ENCODE data around the gene MAP1LC3A. TPM values are rescaled to one million over a fixed set of nuclear protein-coding genes. Genes with fewer than 3 reads are reported as not detected.

MAP1LC3A gene
- total RNA-seq, 1 donor from 2014 or later, result 27.2 TPM

DNA sequence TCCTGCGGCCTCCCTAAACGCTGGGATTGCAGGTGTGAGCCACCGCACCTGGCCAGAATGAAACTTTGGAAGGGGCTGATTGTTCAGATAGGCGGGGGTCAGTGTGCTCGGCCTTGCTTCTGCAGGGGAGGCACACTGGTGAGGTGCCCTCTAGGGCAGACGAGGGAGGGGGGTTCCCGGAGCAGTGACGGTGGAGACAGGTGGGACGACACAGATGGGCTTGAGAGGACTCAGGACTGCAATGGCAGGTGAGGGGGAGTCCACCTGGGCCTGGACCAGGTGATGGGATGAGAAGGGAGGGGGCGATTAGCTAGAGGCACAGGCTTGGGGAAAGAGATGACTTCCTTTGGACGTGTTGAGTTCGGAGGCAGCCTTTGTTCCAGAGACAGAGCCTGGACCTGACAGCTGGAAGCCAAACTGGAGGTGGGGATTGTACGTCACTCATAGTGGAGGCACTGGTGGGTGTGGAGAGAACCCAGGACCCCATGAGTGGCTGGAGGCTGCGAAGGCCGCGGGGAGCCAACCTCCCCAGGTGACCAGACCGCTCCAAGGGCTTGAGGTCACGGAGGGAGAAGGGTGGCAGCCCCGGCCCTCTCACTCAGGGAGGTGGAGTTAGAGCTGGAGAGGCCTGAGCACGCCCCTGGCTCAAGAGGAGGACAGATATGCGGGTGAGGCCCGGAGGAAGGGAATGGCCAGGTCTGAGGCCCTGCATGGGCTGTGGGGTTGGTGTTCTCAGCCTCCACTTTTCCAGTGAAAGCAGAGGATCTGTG lies 10.5 kb upstream of the MAP1LC3A start:
- DNase-seq (ENCODE audit: low spot score), result no peak

GRCh38 chr20:34549291-34549928 lies 9.1 kb upstream of the MAP1LC3A start:
- peak; percentile 66 for DNase-seq (ENCODE audit: low spot score)

DNA sequence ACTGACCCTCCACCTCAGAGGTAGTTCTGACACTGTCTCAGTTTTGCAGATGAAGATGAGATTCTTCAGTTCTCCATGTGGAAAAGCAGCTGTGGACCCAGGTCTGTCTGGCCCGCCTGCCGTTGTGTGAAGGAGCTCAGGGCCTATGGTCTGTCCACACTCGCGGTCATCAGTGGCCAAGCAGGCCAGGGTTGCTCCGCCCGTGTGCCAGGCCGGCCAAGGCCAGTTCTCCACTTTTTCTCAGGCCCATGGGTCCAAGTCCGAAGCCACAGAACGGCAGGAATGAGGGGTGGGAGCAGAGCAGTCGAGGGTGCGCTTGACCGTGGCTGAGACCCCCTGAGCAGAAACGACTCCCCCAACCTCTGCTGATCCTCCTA lies 8.6 kb upstream of the MAP1LC3A start:
- DNase-seq (ENCODE audit: low spot score), result no peak

DNA sequence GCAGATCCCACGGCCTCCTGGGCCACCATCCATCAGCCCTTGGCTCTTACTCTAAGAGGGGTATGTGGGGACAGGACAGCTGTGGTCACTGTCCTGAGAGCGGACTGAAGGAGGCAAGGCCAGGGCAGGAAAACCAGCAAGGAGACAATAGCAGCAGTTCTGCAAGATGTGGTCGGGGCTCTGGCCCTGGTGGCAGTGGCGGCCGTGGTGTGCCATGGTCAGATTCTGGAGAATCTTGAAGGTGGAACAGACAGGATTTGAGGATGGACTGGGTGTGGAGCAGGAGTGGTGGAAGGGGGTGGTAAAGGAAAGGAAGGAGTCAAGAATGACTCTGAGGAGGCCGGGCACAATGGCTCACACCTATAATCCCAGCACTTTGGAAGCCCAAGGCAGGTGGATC lies 5.9 kb upstream of the MAP1LC3A start:
- DNase-seq (ENCODE audit: low spot score), result no peak

GRCh38 chr20:34553366-34553867 lies 5.1 kb upstream of the MAP1LC3A start:
- no peak for DNase-seq (ENCODE audit: low spot score)

GRCh38 chr20:34557936-34558319 lies 590 bp upstream of the MAP1LC3A start:
- DNase-seq (ENCODE audit: low spot score), result no peak

GRCh38 chr20:34559311-34560140 lies 1.0 kb downstream of the MAP1LC3A start:
- no peak for DNase-seq (ENCODE audit: low spot score)

GRCh38 chr20:34560141-34560523 lies 1.6 kb downstream of the MAP1LC3A start:
- no peak for DNase-seq (ENCODE audit: low spot score)

- no peak for DNase-seq (ENCODE audit: low spot score)
These were observed 2.1 kb downstream of the MAP1LC3A start for GRCh38 chr20:34560614-34561013.

- DNase-seq (ENCODE audit: low spot score), result no peak
These were observed 3.1 kb downstream of the MAP1LC3A start for GRCh38 chr20:34561661-34562060.

DNA sequence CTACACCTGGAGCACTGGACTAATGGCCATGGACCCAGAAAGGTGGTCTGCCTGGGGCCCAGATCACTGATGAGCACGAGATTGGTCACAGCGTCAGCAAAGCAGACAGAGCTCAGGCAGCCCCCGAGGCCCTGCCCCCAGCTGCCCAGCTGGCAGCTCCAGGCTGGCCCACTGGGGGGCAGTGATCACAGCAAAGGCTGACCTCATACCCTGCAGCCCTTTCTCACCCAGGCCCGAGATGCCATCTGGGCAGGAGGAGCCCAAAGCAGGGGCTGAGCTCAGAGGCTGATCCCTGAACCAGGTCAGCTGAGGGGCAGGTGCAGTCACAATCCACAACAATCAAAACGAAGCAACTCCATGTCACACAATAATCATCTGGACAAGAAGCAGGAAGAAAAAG lies 4.1 kb downstream of the MAP1LC3A start:
- DNase-seq (ENCODE audit: low spot score), result no peak

- no peak for DNase-seq (ENCODE audit: low spot score)
These were observed 6.3 kb downstream of the MAP1LC3A start for GRCh38 chr20:34564833-34565232.

DNA sequence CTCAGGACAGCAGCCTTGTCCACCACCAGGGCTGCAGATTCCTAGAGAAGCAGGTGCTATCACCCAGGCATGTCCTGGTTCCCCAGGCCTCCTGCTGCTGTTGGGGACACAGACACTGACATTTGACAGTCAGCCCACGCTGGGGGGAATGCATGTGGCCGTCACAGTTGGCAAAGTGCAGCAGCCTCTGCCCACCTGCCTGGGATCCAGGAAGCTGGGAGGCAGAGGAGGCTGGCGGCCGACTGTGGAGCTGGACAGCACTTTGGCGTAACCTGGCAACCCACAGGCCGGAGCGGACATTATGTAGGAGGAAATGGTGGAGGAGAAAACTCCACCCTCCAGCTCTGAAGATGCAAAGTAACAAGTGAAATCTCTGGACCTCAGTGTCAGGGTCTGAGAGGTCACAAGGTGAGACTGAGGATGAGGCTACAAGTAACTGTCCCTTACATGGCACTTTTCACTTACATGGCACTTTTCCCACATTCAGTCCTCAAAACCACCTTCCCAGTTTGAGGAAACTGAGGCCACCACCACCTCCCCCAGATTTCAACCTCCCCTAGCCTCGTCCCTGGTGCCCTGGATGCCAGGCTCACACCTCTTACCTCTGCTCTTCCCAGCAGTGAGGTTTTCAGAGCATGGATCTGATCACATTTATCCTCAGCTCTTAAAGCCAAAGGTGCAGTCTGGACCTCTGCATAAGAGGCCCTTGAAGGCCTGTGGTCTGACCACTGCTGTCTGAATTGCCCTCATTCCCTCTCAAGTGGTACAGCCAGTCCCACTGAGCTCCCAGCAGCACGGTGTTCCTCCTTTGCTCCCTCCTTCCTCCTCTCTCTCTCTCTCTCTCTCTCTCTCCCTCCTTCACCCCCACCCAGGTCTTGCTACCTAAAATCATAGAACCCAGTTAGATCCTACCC lies 8.7 kb downstream of the MAP1LC3A start:
- no peak for DNase-seq (ENCODE audit: low spot score)

- DNase-seq (ENCODE audit: low spot score), result no peak
These were observed 9.7 kb downstream of the MAP1LC3A start for GRCh38 chr20:34567892-34568865.

GRCh38 chr20:34569598-34569997 lies 11.1 kb downstream of the MAP1LC3A start:
- DNase-seq (ENCODE audit: low spot score), result no peak

DNA sequence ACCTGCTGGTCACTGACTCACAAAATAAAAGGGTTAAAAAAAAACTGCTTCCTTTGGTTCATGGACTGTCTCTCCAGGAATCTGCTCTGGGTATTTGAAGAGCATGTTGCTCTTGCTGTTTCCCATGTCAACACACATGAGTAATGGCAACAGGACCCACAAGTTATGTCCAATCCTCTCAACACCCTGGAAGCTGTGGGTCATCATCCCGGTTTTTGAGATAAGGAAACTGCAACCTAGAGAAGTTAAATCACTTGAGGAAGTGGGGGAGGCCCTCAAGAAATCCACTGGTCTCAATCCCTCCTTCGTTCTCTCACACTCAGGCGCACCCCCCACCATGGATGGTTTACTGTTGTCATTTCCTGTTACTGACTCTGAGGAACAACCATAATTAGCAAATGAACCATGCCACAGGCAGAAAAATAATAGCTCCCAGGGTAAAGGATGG lies 12.4 kb downstream of the MAP1LC3A start:
- no peak for DNase-seq (ENCODE audit: low spot score)

DNA sequence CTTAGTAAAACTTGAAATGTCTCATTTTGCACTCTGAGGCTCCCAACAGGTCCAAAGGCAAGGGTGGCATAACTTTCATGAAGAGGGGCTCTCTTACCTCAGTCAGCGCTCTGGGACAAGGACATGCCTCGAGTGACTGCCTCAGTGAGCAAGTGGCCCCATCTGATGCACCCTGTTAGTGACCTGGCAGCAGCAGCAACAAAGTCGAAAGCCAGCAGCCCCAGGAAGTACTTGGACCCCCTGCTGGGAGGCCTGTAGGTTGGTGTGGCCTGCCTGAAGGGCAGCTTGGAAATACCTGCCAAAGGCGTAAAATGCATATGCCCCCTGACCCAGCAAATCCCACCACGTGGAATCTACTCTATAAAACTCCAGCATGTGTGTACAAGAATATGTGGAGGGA lies 13.2 kb downstream of the MAP1LC3A start:
- no peak for DNase-seq (ENCODE audit: low spot score)

DNA sequence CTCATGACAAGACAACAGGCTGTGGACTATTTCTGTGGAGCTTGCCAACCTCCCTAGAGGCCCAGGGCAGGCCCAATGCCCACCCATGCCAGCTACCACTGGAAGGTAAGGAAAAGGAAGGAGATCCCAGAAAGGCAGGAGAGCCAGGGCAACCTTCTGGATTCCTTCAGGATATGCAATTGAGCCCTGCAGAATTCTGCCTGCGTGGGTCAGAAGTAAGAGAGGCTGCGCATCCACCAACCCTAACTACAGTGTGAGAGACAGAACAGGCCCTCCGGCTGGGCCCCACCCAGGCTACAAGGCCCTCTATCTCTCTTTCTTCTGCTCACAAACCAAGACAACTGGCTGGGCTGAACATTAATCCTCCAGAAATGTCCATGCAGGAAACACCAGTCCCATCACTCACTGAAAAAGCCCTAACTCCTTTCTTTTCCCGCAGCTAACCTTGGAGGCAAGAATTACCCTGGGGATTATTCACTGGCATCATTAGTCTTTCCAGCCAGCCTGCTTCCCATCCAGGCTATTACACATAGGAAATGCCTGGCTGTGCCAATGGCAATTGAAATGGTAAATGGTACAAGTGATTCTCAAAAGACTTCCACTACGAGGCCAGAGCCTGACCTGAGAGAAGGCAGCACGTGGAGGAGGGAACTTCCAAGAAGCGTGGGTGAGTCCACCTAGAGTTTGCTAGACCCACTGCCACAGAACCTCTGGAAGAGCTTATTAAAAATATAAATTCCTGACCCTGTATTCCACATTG lies 15.2 kb downstream of the MAP1LC3A start:
- no peak for DNase-seq (ENCODE audit: low spot score)

- DNase-seq (ENCODE audit: low spot score), result no peak
These were observed 15.9 kb downstream of the MAP1LC3A start for GRCh38 chr20:34574426-34574825.
